Stimulated activated CD4-positive, alpha-beta T cell treated with anti-CD3 and anti-CD28 coated beads, Interleukin-15, amount 100 ng/mL, for 48 hours (primary cell): Measurements from ENCODE around the gene SGSH.
"Not testable (repeated sequence)": the region's sequence is repeated elsewhere in the genome, so short reads cannot be mapped to it uniquely, and the experiment has no call there.

Experiments used
- DNase-seq, 2 donors: peaks; one replicate each; pipeline ENCODE4 v3.0.0-alpha.2; 2020; ENCODE audit warnings: low read depth in 2 of 2

Gene SGSH

DNA sequence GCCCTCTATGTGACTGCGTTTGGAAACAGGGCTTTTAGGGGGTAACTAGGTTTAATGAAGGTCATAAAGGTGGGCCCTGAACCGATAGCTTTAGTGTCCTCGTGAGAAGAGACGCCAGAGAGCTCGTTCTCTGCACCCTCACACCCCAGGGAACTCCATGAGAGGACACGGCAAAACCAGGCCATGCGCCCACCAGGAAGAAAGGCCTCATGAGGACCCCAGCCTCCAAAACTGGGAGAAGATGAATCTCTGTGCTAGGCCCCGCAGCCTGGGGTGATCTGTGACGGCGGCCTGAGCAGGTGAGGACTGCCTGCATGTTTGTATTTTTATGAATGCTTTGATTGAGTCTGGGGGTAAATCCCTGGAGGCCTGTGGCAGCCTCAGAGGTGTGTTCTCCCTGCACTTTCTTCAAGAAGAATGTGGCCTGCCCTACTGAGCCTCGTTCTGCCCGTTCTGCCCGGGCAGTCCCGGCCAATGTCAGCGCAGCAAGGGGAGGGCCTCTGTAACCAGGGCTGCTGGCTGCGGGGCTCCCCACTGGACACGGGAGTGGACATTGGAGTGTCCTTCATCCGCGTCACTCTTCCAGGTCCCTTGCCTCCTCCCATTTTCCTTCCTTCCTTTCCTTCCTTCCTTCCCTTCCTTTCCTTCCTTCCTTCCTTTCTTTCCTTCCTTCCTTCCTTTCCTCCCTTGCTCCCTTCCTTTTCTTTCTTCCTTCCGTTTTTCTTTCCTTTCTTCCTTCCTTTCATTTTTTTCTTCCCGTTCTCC is 33.7 kb upstream of the SGSH start:
- no peak for DNase-seq

DNA sequence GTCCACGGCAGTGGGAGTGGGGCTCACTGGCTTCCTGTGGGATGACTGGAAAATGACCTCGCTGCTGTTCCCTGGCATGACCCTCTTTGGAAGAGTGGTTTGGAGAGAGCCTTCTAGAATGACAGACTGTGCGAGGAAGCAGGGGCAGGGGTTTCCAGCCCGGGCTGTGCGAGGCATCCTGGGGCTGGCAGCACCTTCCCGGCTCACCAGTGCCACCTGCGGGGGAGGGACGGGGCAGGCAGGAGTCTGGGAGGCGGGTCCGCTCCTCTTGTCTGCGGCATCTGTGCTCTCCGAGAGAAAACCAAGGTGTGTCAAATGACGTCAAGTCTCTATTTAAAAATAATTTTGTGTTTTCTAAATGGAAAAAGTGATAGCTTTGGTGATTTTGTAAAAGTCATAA is 32.7 kb upstream of the SGSH start:
- DNase-seq, result peak; percentile 80 to 90

DNA sequence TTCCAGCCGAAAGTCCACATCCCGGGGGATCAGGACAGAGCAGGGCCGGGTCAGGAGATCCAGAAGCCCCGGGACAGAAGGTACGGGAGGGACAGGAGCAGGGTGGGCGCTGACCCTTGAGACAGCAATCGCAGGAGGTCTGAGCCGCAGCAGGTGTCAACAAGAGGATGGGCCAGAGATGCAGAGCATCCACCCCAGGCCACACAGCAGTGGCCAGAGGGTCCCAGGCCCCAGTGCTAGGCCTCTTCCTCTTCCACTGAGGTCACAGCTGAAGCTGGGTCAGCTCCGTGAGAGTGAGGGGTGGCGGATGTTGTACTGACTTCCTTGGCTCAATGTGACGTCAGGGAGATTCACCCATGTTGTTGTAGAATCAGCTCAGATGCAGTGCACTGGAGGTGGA is 31.8 kb upstream of the SGSH start:
- DNase-seq, result no peak

DNA sequence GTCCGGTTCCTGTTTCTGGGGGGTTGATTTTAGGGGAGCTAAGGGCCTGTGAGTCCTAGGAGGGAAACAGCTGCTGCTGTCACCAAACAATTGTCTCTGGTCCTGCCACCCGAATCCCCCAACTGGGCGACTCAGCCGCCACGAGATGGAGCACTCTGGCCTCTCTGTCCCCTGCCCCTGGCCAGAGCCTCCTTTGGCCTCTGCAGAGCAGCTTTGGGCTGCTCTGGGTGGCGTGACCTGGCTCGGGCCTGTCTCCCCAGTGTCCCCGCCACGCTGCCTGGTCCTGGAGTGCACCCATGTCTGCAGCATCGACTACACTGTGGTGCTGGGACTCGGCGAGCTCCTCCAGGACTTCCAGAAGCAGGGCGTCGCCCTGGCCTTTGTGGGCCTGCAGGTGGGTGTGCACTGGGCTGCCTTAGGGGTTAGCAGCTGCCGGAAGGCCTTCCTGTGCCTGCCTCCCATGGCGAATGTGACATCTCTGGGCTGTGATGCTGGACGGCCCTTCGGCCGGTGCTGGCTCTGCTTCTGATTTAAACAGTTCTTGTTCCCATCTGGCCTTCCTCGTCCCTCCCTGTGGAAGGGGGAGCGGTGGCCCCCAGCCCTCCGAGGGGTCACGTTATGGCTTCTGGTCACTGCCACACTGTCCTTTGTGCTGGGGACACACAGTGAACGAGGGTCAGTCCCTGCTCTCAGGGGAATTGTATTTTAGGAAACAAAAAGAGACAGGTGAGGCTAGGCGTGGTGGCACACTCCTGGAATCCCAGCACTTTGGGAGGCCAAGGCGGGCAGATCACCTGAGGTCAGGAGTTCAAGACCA is 29.0 kb upstream of the SGSH start:
- no peak for DNase-seq

DNA sequence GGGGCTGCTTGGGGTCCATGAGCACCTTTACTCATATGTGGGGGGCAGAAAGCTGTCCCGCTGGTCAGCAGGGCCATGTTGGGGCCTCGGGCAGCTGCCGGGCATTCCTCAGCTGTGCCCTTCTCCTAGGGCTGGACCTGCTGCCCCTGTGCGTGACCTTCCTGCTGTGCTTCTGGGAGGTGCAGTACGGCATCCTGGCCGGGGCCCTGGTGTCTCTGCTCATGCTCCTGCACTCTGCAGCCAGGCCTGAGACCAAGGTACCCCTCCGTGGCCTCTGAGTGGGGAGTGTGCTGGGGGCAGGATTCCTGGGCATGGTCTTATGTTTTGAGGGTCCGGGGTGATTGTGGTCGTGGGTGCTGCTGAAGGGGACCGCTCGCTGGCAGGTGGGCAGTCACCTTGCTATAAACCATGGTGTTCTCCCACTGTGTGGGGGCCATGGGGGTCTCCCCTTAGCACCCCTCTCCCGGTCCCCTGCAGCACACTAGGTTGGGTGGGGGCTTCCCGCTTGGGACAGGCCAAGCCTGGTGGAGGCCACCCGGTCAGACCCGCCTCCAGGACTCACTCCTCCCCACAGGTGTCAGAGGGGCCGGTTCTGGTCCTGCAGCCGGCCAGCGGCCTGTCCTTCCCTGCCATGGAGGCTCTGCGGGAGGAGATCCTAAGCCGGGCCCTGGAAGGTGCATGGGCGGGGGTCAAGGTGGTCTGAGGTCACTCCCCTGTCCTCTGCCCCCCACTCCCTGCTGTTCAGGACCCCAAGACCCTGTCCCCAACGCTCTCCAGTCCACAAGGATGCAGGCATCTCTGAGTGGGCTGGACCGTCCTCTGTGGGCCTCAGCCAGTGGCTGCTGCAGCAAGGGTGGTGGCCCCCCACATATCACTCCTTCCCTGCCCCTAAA is 28.1 kb upstream of the SGSH start:
- DNase-seq, result no peak

DNA sequence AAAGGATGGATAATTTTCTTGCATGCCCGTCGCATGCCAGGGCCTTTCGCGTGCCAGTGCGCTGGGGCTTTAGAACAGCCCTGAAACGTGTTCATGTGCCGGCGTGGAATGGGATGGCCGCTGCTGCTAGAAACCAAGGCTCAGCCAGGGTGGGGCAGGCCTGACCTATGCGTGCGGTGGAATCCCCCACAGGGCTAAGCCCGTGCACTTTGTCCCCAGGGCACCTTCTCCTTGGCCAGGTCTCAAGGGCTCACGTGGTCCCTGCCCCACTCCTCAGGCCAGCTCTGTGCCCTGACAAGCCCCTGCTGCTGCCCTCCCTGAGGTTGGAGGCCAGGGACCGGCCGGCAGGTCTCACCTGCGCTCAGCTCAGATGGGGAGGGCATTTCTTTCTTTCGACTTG is 27.4 kb upstream of the SGSH start:
- no peak for DNase-seq

DNA sequence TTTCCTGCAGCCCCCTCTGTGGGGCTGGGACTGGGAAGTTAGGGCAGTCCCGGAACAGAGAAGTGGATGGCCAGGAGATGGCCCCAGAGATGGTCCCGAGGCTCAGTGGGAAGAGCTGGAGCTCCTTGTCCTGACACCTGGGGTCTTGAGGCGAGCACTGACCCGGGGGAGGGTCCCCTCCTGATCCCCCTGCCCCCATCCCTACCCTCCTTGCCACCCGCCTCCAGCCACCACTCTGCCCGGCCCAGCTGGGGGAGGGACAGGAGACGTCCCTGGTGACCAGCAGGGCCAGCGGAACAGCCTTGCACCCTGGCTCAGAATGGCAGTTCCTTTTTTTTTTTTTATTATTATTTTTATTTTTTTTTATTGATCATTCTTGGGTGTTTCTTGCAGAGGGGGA is 26.6 kb upstream of the SGSH start:
- DNase-seq, result no peak

DNA sequence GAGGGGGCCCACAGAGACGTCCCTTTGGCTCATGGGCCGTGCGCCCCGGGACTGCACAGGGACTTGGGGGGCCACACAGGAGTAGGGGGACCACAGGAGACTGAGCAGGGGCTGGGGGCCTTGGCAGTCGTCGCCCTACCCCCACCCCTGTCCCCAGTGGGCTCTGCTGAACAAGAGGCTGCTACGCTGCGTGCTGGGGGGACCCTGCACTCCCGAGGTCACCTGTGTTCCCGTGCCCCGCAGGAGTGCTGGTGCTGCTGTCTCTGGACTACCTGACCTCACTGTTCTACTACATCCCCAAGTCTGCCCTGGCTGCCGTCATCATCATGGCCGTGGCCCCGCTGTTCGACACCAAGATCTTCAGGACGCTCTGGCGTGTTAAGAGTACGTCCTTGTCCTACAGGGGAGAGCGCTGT is 26.1 kb upstream of the SGSH start:
- DNase-seq, result no peak

DNA sequence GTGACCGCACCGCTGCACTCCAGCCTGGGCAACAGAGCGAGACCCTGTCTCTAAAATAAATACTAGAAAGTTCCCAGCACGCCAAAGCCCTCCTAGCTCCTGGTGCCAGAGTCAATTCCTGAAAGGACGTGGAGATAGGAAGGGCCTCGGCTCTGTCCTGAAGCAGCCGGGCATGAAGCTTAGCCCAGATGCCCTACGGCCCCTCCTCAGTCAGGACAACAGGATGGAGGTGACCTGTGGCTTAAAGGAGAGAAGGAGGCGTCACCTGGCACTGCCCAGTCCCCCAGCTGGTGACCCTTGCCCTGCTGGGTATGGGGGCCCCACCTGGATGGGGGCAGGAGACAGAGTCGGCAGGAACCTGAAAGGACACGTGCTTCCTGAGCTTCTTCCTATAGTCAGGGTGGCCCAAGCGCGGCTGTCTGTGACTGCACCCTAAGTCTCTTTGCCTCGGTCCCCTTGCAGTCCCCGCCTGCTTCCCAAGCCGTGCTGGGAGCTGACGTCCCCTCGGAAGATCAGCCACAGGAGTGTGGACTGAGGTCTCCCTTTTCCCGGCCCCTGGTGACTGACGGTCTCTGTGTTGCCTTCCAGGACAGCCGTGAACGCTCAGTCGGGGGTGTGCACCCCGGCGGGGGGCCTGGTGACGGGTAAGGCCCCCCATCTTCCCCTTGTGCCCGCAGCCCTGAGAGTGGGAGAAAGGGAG is 25.6 kb upstream of the SGSH start:
- no peak for DNase-seq

DNA sequence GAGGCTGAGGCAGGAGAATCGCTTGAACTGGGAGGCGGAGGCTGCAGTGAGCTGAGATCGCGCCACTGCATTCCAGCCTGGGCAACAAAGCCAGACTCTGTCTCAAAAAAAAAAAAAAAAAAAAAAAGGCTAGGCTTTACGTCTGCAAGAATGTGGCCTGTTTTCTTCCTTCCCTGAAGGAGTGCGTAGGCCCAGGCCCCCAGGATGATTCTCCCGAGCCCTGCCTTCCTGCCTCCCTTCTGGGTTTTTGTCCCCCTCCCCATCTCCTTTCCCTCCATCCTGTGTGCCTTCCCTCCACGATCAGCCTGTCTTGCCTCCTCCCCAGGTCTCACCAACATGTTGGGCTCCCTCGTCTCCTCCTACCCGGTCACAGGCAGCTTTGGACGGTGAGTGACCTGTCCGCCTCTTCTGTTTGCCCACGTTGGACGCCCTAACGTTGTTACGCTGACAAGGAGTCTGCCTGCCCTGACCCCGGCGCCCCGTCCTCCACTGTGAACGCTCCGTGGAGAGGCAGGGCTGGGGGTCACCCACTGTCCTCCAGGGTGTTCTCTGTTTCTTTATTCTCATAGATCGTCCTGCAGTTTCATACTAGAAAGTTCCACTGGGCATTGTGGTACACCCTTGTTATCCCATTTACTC is 24.9 kb upstream of the SGSH start:
- DNase-seq, result no peak

DNA sequence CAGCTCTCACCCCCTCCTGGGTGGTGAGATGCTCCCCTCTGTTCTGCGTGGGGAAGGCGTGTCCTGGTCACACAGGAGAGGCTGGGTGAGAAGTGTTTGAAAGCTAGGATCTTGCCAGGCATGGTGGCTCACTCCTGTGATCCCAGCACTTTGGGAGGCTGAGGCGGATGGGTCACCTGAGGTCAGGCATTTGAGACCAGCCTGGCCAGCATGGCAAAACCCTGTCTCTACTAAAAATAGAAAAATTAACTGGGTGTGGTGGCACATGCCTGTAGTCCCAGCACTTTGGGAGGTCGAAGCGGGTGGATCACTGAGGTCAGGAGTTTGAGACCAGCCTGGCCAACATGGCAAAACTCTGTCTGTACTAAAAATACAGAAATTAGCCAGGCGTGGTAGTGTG is 24.3 kb upstream of the SGSH start:
- DNase-seq, result not testable (repeated sequence)

DNA sequence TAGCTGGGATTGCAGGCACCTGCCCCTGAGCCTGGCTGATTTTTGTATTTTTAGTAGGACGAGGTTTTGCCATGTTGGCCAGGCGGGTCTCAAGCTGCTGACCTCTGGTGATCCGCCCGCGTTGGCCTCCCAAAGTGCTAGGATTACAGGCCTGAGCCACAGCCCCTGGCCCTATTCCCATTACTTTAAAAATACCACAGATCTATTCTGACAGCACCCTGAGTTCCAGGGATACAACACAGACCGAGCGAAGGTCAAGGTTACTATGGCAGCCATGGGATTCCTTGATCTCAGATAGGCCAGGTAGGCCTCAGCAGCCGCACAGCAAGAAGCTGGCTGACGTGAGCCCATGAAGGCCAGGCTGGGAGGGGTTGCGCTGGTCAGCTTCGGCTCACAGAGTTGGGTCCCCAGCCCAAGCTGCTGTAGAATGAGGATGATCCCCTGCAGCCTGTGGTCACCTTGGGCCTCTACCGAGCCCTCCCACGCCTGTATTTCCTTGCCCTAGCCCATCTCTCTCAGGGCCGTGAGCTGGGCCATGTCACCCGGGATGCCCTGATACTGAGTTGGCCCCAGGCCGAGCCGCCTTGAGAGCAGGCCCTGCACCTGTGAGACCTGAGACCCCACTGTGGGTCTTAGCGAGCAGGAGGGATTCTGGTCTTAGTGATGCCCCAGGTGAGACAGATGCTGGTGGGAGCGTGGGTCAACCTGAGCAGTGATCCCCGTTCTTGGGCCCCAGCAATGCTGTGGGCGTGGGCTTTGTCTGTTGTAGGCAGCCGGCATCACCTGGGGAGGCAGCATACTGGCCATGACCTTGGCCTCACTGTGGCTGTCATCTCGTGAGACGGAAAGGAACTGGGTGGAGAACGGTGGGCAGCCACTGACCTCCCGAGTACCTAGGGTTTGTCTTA is 23.6 kb upstream of the SGSH start:
- DNase-seq, result no peak

DNA sequence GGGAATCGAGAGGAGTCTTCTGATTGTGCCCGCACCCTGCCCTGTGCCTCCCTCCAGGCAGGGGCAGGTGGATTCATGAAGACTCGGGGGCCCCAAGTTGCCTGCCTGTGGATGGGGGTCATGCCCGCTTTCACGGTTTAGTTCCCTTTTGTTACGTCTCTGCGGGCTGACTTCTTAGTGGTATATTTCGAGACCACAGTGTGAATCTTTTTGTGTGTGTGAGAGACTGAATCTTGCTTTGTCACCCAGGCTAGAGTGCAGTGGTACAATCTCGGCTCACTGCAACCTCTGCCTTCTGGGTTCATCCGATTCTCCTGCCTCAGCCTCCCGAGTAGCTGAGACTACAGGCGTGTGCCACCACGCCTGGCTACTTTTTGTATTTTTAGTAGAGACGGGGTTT is 22.4 kb upstream of the SGSH start:
- no peak for DNase-seq

DNA sequence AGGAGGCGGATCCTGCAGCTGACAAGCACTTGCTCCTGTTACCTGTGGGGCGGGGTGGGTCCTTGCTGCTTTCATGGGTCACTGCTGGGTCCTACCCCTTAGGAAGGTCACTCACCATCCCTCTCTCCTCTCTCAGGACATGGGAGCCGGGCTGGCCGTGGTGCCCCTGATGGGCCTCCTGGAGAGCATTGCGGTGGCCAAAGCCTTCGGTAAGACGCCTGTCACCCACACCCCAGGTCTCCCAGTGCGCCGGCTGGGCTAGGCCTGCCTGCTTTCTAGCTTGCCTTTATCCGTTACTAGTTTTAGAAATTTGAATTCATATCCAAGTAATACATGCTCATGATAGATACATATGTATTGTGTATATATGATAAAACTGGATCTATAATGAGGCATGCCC is 17.3 kb upstream of the SGSH start:
- DNase-seq, result no peak

DNA sequence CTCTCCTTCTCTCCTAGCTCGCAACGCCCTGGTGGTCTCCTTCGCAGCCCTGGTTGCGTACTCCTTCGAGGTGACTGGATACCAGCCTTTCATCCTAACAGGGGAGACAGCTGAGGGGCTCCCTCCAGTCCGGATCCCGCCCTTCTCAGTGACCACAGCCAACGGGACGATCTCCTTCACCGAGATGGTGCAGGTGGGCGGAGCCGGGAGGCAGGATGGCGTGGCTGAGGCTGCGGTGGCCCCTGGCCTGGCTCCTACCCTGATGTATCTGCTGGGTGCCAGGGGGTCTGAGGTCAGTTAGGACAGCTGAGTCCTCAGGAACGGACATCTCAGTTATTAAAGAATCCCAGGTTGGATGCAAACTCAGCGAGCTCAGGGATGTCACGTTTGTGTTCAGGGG is 16.8 kb upstream of the SGSH start:
- DNase-seq, result no peak

DNA sequence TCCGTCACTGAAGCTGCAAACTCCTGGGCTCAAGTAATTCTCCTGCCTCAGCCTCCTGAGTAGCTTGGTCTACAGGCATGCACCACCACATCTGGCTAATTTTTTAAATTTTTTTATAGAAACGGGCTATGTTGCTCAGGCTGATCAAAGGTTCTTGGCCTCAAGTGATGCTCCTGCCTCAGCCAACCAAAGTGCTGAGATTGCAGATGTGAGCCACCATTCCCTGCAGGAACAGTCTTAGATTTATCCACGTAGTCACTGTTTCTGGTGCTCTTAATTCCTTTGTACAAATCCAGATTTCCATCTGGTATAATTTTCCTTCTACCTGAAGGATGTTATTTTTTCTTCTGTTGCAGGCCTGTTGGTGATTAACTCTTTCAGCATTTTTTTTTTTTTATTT is 13.1 kb upstream of the SGSH start:
- DNase-seq, result no peak

DNA sequence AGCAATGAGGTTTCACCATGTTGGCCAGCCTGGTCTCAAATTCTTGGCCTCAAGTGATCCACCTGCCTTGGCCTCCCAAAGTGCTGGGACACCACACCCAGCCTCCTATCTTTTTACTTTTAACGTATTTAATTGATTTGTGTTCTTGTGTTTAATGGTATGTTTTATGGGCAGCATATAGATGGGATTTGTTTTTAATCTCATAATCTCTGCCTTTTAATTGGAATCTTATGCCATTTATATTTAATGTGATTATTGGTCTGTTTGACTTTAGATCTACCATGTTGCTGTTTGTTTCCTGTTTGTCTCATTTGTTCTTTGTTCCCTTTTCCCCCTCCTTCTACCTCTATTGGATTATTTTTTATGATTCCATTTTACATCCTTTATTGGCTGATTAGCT is 12.3 kb upstream of the SGSH start:
- DNase-seq, result no peak

DNA sequence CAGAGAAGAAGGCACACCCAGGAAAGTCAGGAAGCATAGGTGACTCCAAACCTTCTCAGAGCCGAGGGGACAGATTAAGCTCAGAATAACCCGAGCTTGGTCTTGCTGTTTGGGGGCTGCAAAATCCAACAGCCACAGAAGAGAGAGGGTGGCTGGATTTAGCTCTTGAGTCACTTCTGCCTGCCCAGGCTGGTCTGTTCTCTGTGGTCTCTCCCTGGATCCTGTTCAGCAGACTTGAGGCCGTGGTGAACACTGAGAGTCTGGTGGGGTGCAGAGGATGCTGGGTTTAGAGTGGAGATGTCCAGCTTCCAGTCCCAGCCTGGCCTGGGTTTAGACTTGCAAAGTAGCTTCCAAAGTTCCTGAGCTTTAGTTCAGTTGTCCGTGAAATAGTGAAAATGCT is 8.9 kb upstream of the SGSH start:
- no peak for DNase-seq

DNA sequence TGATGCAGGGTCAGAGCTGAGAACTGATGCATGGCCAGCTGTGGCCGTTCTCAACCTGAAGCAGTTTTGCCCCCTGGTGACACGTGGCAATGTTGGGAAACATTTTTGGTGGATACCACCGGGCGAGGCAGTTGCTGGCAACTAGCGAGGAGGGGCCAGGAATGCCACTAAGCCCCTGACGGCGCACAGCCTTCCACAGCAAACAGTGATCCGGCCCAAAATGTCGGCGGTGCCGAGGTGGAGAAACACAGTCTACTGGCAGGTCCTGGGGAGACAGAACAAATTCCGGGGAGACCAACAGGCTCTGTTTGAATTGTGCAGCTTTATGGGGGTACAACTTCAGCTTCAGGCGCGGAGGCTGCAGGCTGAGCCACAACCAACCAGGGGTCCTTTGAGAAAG is 8.3 kb upstream of the SGSH start:
- no peak for DNase-seq

DNA sequence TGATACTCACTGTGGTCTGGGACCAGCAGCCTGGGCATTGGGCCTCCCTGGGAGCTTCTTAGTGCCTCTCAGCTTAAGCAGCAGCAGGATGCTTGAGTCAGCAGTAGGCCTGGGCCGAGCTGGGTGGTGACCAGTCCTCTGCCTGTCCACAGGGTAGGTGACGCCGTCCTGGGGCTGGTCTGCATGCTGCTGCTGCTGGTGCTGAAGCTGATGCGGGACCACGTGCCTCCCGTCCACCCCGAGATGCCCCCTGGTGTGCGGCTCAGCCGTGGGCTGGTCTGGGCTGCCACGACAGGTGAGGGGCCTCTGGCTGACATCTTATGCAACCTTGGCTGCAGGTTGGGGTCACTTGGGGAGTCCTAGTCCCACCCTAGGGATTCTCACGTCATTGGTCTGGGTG is 7.5 kb upstream of the SGSH start:
- no peak for DNase-seq
